ENCODE data around the gene IDH2. TPM values are rescaled to one million over a fixed set of nuclear protein-coding genes. Genes with fewer than 3 reads are reported as not detected.

Gene IDH2
- total RNA-seq, 6 experiments from 2014 or later: 115 to 371 (median 261) TPM

DNA sequence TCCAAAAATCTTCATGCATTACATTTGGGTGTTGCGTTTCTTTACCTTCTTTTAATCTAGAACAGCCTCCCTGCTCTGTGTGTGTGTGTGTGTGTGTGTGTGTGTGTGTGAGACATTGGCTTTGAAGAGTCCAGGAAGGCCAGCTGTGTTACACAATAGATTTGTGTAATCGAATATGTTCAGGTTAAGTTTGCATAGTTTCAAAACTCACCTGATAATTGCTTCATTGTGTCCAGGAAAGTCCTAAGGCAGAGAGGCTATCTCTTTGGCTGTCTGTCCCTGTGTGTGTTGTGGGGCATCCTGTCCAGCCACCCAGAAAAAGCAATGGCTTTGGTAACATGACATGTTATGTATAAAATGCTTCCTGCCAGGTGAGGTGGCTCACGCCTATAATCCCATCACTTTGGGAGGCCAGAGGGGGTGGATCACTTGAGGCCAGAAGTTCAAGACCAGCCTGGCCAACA is 63.6 kb downstream of the IDH2 start:
- WGBS (ENCODE audit: insufficient coverage, low coverage, low lambda C conversion rate, missing lambda C conversion rate): 26% methylated on average over 3 of the region's 3 CpGs
- intact Hi-C loops (cut with DNase I): no loop called here
- peak; percentile 33 to 82 (median 59) for DNase-seq
- Histone ChIP-seq H3K27me3 (no peaks in the 10 kb centered on the region), H3K9me3 (no peaks in the 10 kb centered on the region), H3K36me3 (no peaks in the 10 kb centered on the region), H3K27ac (peak overlapping the region; percentile 32 to 87 (median 49)), H3K4me3 (no peak overlapping the region), H3K4me1 (peaks cover 0 to 50% (median 31%) of the 10 kb centered on the region in 4 donors)
- peak; percentile 15 for TF ChIP-seq POLR2A (IDR thresholded peaks at IDR 0.05)
- TF ChIP-seq, protein P1, sequence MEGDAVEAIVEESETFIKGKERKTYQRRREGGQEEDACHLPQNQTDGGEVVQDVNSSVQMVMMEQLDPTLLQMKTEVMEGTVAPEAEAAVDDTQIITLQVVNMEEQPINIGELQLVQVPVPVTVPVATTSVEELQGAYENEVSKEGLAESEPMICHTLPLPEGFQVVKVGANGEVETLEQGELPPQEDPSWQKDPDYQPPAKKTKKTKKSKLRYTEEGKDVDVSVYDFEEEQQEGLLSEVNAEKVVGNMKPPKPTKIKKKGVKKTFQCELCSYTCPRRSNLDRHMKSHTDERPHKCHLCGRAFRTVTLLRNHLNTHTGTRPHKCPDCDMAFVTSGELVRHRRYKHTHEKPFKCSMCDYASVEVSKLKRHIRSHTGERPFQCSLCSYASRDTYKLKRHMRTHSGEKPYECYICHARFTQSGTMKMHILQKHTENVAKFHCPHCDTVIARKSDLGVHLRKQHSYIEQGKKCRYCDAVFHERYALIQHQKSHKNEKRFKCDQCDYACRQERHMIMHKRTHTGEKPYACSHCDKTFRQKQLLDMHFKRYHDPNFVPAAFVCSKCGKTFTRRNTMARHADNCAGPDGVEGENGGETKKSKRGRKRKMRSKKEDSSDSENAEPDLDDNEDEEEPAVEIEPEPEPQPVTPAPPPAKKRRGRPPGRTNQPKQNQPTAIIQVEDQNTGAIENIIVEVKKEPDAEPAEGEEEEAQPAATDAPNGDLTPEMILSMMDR (IDR thresholded peaks at IDR 0.05): no peak
- ATAC-seq: peak; percentile 59 to 83 (median 72)

DNA sequence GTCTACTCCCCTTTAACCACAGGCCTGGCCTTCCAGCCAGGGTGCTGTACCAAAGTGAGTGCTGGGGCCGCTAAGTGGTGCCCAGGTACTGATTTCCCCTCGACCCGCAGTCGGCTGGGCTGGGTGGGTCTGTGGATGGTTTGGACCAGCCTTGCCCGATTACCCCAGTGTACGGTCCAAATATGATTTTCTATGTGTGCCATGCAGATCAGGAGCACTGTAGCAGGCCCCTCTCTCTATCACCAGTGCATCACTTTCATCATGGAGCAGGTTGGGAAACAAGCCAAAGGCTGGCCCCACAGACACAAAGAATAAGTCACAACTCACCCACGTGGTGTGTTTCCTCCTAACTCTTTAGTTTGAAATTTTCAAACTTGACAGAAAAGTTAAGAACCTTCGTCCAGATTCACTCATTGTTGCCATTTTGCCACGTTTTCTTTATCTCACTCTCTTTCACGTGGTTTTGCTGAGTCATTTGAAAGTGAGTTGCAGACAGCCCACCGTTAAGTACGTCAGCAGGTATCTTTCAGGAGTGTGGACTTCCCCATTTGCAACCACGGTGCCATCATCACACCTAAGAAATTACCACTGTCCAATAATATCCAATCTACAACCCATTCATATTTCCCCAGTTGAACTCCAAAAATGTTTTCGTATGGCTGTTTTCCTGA is 64.2 kb downstream of the IDH2 start:
- no peak for TF ChIP-seq POLR2A (IDR thresholded peaks at IDR 0.05)
- TF ChIP-seq, protein P1 (IDR thresholded peaks at IDR 0.05): no peak
- no peaks in the 10 kb centered on the region for H3K27me3 ChIP-seq
- peak in 3 of 4 donors; percentile 0 to 42 (median 3) for ATAC-seq
- peak overlapping the region; percentile 14 to 87 (median 49) for H3K27ac ChIP-seq
- H3K9me3 ChIP-seq: no peaks in the 10 kb centered on the region
- no peaks in the 10 kb centered on the region for H3K36me3 ChIP-seq
- intact Hi-C loops (cut with DNase I): no loop called here
- peaks cover 0 to 56% (median 31%) of the 10 kb centered on the region in 4 donors for H3K4me1 ChIP-seq
- H3K4me3 ChIP-seq: no peak overlapping the region
- WGBS (ENCODE audit: insufficient coverage, low coverage, low lambda C conversion rate, missing lambda C conversion rate): 18% methylated on average over 8 of the region's 14 CpGs
- DNase-seq: peak; percentile 20 to 54 (median 45)

DNA sequence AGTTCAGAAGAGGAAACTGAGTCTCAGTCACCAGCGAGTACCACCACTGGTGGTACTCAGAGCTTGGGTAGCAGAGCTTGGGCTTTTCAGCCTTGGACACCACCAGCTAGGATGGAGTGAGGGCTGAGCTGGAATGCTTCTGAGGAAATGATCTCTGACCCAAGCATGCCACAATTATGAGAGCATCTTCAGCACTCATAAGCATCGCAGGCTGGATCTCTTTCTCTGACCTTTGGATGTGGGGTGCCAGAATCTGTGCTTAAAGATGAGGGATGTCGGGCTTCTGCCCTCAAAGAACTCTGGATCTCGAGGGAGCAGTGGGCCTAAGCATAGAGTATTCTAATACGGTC is 64.8 kb downstream of the IDH2 start:
- H3K36me3 ChIP-seq: no peaks in the 10 kb centered on the region
- no peaks in the 10 kb centered on the region for H3K27me3 ChIP-seq
- DNase-seq (no peak), ATAC-seq (peak in 1 of 4 donors; percentile 1)
- no peak overlapping the region for H3K4me3 ChIP-seq
- intact Hi-C loops (cut with DNase I): no loop called here
- 60% methylated on average over 1 of the region's 5 CpGs for WGBS (ENCODE audit: insufficient coverage, low coverage, low lambda C conversion rate, missing lambda C conversion rate)
- H3K27ac ChIP-seq: peak overlapping the region in 2 of 3 donors; percentile 49 to 87
- H3K4me1 ChIP-seq: peaks cover 0 to 59% (median 31%) of the 10 kb centered on the region in 4 donors
- H3K9me3 ChIP-seq: no peaks in the 10 kb centered on the region
- no peak for TF ChIP-seq POLR2A (IDR thresholded peaks at IDR 0.05)
- TF ChIP-seq, protein P1 (IDR thresholded peaks at IDR 0.05): no peak

DNA sequence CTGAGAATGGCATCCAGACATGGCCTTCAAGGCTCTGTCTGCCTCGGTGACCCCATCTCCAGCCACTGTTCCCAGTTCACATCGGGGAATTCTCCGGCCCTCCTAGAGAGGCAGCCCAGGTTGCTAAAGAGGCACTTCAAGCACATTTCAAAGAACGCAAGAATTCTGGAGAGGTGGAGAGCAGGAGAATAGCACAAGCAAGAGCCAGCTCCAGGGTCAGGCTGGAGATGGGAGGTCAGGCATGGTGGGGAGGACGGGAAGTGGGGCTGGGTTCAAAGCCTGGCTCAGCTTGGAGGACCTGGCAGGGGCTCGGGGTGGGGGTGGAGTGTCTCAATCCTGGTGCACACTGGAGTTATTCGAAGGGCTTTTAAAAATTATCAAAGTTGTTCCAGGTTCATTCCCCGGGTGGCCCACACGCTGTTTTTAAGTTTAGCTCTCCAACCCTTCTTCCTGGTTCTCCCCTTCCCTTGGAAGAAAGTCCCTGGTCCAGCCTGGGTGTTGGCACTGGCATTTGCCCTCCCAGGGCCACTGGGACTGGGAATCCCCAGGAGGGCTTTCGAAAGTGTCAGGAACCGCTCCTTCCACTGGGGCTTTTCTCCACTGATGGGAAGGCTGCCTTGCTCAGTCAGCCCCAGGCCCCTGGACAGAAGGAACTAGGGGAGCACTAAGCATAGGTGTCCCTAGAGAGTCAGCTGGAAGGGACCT is 65.3 kb downstream of the IDH2 start:
- no peak for TF ChIP-seq POLR2A (IDR thresholded peaks at IDR 0.05)
- TF ChIP-seq, protein P1 (IDR thresholded peaks at IDR 0.05): no peak
- ATAC-seq (peak in 1 of 4 donors; percentile 25), DNase-seq (peak in 2 of 3 donors; percentile 51 to 55)
- Histone ChIP-seq H3K27ac (peak overlapping the region in 2 of 3 donors; percentile 67 to 87), H3K9me3 (no peaks in the 10 kb centered on the region), H3K36me3 (no peaks in the 10 kb centered on the region), H3K27me3 (no peaks in the 10 kb centered on the region), H3K4me1 (peaks cover 0 to 59% (median 31%) of the 10 kb centered on the region in 4 donors), H3K4me3 (no peak overlapping the region)
- intact Hi-C loops (cut with DNase I): no loop called here
- 48% methylated on average over 10 of the region's 11 CpGs for WGBS (ENCODE audit: insufficient coverage, low coverage, low lambda C conversion rate, missing lambda C conversion rate)
